Caki2 (cell line): ENCODE data around the gene PNPLA2. TPM values are rescaled to one million over a fixed set of nuclear protein-coding genes. Genes with fewer than 3 reads are reported as not detected.

Source experiments
- DNase-seq: peaks from one replicate; pipeline ENCODE4 v3.0.0-alpha.2; 2015; ENCODE audit warnings: low read depth
- in situ Hi-C: cut with HindIII; loops from 2 replicates; pipeline ENCODE4 v1.10.0; 2016; ENCODE audit warnings: low sequenced_read_pairs, low pct_unique_long_range_greater_than_20kb, mixed read lengths
- total RNA-seq: library from RNA; depleted of rRNA; stranded (reverse); fragments of >200 nt; shearing (Covaris generic); gene quantifications from 2 replicates; pipeline ENCODE4 v1.2.3, GENCODE V29; 2014; ENCODE audit warnings: low replicate concordance

Gene PNPLA2
- total RNA-seq, 1 experiment from 2014 or later = 11.6 TPM

GRCh38 chr11:825366-826226, 6.9 kb downstream of the PNPLA2 start:
- in situ Hi-C loops = no loop called here
- DNase-seq = no peak

- in situ Hi-C loops = no loop called here
- DNase-seq = no peak
Observed at GRCh38 chr11:826227-826621, 7.5 kb downstream of the PNPLA2 start.

GRCh38 chr11:826836-827145, 8.1 kb downstream of the PNPLA2 start:
- no peak for DNase-seq
- in situ Hi-C loops = no loop called here

- no peak for DNase-seq
- in situ Hi-C loops = no loop called here
Observed at GRCh38 chr11:827146-827896, 8.6 kb downstream of the PNPLA2 start.

- in situ Hi-C loops = no loop called here
- no peak for DNase-seq
Observed at GRCh38 chr11:827897-828192, 9.1 kb downstream of the PNPLA2 start, which contains the start of gene CRACR2B. Gene CRACR2B, plus strand, starts transcription at chr11:827919. Its CDS starts 689 bp downstream, at chr11:828608.

- DNase-seq = no peak
- in situ Hi-C loops = no loop called here
Observed at GRCh38 chr11:828506-829175, 9.9 kb downstream of the PNPLA2 start.

GRCh38 chr11:829176-829846, 10.6 kb downstream of the PNPLA2 start:
- DNase-seq = peak; percentile 61
- in situ Hi-C loops = no loop called here

GRCh38 chr11:829847-830294, 11.2 kb downstream of the PNPLA2 start:
- in situ Hi-C loops = no loop called here
- no peak for DNase-seq

- peak; percentile 75 for DNase-seq
- in situ Hi-C loops = no loop called here
Observed at GRCh38 chr11:830295-831117, 11.8 kb downstream of the PNPLA2 start.

- DNase-seq = peak; percentile 51
Observed at GRCh38 chr11:831118-831864, 12.6 kb downstream of the PNPLA2 start.

GRCh38 chr11:831961-832528, 13.3 kb downstream of the PNPLA2 start:
- in situ Hi-C loops = no loop called here

More at GRCh38 chr11:831118-831864, 12.6 kb downstream of the PNPLA2 start:
- in situ Hi-C loops = no loop called here

GRCh38 chr11:832529-833113, 13.9 kb downstream of the PNPLA2 start, which contains the start of gene CD151:
Gene CD151, plus strand, starts transcription at chr11:832952. Its CDS starts 3,118 bp downstream, at chr11:836070.
- peak; percentile 71 for DNase-seq
- in situ Hi-C loops = no loop called here

More at GRCh38 chr11:831961-832528, 13.3 kb downstream of the PNPLA2 start:
- DNase-seq = no peak

GRCh38 chr11:833114-833791, 14.5 kb downstream of the PNPLA2 start:
- in situ Hi-C loops = no loop called here
- peak; percentile 70 for DNase-seq

- in situ Hi-C loops = no loop called here
- DNase-seq = peak; percentile 55
Observed at GRCh38 chr11:833849-834311, 15.2 kb downstream of the PNPLA2 start.

- in situ Hi-C loops = no loop called here
- peak; percentile 98 for DNase-seq
Observed at GRCh38 chr11:834371-835316, 15.9 kb downstream of the PNPLA2 start.
